GM10248 (cell line): ENCODE measurements around the gene TWIST2.

Experiments
- CTCF ChIA-PET: fragments of 300-600 bp; sonication (Branson Sonifier 250); formaldehyde crosslinking; extraction: SDS; loops from one replicate; lab custom pipeline; 2021; ENCODE audit warnings: antibody characterized with exemption; lab: Yijun Ruan, JAX
- POLR2A ChIA-PET: fragments of 350-650 bp; sonication (Branson Sonifier 250); formaldehyde crosslinking; extraction: SDS; loops from one replicate; lab custom pipeline; 2020; ENCODE audit warnings: antibody characterized with exemption; lab: Yijun Ruan, JAX
- DNase-seq: peaks from one replicate; pipeline ENCODE4 v3.0.0; 2012; ENCODE audit errors: extremely low spot score
- TF ChIP-seq, protein P1 (sequence below): IDR thresholded peaks from 2 replicates; pipeline ENCODE4 v1.5.1; 2012; ENCODE audit warnings: mild to moderate bottlenecking, low read depth; ENCODE audit errors: extremely low read depth, missing control alignments, control extremely low read depth

The TWIST2 gene

DNA sequence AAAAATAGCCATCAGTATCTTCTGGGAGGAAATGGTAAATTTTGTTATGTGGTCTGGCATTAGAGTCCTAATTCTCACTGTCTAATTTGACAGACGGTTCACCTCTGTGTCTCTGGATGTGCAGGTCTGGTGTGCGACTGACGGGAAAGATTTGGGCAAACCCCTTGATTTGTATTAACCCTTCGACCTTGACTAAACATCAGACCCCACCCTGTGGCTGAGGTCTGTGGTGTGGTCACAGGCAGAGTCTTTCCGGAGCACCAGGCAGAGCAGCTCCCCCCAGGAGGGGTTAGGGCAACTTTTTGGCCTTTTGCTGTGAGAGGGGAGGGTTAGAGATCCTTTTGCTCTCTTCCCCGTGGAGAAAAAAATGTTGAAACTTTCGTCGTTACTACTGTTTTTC, 6.4 kb downstream of the TWIST2 start:
- POLR2A ChIA-PET = no interaction called here
- no peak for DNase-seq
- CTCF ChIA-PET = interaction anchor here (0.8 kb wide), 1 partner anchor 9 kb away, joined by 3 read pairs; no protein-coding TSS in a partner anchor
- TF ChIP-seq, protein P1, sequence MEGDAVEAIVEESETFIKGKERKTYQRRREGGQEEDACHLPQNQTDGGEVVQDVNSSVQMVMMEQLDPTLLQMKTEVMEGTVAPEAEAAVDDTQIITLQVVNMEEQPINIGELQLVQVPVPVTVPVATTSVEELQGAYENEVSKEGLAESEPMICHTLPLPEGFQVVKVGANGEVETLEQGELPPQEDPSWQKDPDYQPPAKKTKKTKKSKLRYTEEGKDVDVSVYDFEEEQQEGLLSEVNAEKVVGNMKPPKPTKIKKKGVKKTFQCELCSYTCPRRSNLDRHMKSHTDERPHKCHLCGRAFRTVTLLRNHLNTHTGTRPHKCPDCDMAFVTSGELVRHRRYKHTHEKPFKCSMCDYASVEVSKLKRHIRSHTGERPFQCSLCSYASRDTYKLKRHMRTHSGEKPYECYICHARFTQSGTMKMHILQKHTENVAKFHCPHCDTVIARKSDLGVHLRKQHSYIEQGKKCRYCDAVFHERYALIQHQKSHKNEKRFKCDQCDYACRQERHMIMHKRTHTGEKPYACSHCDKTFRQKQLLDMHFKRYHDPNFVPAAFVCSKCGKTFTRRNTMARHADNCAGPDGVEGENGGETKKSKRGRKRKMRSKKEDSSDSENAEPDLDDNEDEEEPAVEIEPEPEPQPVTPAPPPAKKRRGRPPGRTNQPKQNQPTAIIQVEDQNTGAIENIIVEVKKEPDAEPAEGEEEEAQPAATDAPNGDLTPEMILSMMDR = no peak

GRCh38 chr2:238854699-238855229, 6.9 kb downstream of the TWIST2 start:
- DNase-seq = no peak

DNA sequence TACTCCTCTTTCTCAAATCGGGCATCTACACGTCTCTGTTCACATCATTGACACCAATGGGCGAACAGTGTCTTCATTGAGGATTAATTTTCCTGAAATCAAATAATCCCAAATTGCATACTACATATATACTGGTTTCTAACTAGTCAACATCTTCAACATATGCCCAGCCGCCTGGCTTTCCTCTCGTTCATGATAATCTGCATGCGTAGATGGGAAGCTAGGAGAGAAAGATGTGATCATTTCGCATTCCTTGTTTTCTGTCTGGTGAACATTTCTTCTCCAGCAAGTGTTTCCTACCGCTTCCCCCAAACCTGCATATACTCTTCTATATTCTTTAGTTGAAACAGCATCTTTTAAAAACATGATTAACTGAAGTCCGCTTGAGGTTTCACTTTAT, 7.4 kb downstream of the TWIST2 start:
- TF ChIP-seq, protein P1 = no peak
- POLR2A ChIA-PET = no interaction called here
- CTCF ChIA-PET = no interaction called here
- no peak for DNase-seq

More at GRCh38 chr2:238854699-238855229, 6.9 kb downstream of the TWIST2 start:
- POLR2A ChIA-PET = no interaction called here
- TF ChIP-seq, protein P1 = no peak
- CTCF ChIA-PET = no interaction called here

GRCh38 chr2:238855891-238856580, 8.2 kb downstream of the TWIST2 start:
- DNase-seq = no peak
- CTCF ChIA-PET = no interaction called here
- TF ChIP-seq, protein P1 = no peak
- POLR2A ChIA-PET = no interaction called here

GRCh38 chr2:238856713-238857567, 9.1 kb downstream of the TWIST2 start:
- CTCF ChIA-PET = no interaction called here
- POLR2A ChIA-PET = no interaction called here
- TF ChIP-seq, protein P1 = no peak
- no peak for DNase-seq

GRCh38 chr2:238857959-238858358, 10.1 kb downstream of the TWIST2 start:
- ChIA-PET POLR2A (no interaction called here), CTCF (no interaction called here)
- no peak for DNase-seq
- TF ChIP-seq, protein P1 = no peak
